NOMO-1 treated with dmso at 0.1 percent for 144 hours (cell line): ENCODE measurements around the gene HEBP2.
"Not testable (repeated sequence)": the region's sequence is repeated elsewhere in the genome, so short reads cannot be mapped to it uniquely, and the experiment has no call there.

ENCODE experiments used
- DNase-seq: peaks from one replicate; lab custom pipeline; 2025; ENCODE audit not compliant: unreplicated experiment; lab: John Stamatoyannopoulos, UW

HEBP2 gene

DNA sequence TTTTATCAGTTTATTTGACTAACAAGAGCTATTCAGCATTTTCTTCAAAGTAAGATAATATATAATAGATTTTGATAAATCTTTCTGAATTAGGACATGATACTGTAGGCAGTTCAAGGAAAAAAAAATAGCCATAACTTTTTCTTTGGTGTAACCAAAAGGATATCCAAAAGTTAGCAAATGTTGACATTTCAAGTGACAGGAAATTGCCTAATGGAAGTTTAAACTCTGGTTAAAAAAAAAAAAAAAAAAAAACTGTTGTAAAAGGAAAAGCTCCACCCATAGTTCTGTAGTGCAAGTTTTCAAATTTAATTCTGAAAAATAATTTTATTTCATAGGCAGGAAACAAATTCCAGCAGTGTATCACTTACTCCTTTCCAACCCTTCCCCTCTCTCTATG is 18.8 kb downstream of the HEBP2 start:
- no peak for DNase-seq

DNA sequence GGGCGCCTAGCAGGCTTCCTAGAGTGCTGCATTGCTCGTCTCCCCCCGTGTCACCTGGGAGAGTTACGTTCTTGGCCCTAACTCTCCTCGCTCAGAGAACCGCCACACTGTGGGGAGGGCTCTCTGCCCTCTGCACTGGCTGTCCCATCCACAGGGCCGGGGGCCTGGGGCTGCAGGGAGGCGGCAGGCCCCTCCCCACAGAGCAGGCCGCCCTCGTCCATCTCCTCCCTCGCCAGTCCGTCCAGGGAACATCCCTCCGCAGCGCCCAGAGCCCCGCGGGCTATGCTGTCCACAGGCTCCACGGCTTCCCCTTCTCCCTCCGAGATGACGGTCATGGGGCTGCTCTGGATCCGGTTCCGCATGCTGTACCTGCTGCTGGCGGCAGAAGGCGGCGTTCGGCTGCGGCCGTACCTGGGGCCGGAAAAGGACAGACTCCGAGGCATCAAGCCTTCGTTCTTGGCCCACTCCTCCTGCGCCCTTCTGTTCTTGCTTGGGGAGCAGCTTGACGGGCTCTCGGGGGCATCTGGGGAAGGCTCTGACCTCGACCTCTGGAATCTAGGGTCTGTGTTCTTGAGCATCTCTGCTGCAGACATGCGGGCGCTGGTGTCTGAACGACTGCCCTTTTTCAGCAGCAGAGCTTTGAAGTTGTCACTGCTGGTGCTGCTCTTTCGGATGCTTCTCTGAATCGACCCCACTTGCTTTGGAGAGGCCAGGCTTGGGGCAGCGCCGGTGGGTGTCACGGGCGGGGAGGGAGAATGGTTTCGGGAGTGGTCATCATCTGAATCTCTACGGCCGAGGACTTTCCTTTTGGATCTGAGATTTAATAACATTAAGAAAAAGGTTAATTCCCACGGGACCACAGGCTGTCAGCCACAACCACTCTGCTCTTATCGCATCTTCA is 20.2 kb downstream of the HEBP2 start:
- DNase-seq: no peak

DNA sequence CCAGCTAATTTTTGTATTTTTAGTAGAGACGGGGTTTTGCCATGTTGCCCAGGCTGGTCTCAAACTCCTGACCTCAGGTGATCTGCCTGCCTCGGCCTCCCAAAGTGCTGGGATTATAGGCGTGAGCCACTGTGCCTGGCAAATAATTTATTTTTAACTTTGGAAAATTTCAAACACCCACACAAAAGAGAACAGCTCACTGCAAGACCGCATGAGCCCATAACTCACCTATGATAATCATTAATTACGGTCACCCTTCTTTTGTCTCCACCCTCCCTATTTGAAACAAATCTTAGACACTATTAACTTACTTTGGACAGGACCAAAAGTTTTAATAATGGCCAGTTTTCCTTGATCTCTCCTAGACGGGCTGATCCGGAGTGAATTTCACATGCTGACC is 21.2 kb downstream of the HEBP2 start:
- not testable (repeated sequence) for DNase-seq

DNA sequence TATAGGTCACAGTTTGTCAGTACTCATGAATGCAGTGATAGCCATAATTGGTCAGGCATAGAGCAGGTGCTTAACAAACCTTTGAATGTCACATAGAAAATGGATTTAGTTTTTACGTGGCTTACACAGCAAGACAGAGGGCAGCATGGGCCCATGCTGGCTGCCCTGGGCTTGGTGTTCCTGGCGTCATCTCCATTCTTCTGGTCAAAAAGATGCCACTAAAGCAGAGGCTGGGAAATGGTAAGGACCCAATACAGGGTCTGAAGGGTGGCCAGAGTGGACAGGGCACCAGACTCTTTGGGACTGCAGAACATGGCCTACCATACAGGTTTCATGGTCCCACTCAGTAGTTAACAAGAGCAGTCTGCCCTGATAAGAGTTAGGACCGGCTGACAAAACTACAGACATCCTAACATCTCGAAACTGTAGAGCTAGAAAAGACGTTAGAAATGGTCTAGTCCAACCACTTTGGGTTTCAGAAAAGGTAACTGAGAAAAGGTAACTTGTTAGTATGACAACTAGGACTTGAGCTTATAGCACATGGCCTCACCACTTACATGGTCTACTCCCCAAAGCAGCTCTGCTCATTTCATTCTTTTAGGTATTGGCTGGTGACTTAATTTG is 22.6 kb downstream of the HEBP2 start:
- DNase-seq: no peak

DNA sequence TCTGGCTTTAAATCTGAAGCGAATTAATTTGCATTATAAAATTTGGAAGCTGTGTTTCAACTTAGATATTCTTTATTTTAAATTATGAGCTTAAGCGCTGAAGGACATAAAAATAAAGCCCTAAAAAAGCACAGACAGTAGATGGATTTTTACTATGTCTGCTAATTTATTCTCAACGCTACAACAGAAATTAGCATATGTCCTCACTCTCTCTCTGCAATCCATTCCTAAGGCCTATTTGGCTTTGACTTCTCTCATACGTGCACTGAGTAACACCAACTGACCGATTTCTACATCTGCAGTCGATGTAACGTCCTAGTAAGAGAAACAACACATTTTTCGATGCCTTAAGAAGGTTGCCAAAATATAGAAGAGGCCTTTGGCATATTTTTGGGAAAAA is 23.7 kb downstream of the HEBP2 start:
- no peak for DNase-seq

DNA sequence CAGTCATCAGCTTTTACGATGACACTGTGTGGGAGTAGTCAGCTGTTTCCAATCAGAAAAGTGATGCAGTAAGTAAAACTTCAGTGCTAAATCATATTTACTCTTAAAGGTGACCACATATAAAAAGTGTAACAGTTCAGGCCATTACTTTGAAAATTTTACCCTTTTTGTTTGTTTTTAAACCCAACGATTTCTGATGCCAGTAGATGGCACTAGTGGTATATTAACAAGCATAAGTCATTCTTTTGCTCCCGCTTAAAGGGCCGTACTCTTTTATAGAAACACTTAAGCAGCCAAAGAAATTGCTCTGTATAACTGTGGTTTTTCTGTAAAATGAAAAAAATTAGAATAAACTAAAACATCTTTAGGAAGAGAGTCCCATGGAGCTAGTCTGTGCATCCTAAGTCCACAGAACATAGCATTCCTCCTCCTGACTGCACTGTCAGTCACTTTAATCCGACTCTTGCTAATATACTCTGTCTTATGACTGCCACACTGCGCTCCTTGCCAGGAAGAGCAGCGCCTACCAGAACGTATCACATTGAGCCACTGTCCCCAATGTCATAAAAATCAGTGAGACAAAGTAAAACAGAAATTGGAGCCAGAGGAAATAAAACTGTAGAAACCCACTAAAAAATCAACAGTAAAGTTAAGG is 25.0 kb downstream of the HEBP2 start:
- DNase-seq: no peak

DNA sequence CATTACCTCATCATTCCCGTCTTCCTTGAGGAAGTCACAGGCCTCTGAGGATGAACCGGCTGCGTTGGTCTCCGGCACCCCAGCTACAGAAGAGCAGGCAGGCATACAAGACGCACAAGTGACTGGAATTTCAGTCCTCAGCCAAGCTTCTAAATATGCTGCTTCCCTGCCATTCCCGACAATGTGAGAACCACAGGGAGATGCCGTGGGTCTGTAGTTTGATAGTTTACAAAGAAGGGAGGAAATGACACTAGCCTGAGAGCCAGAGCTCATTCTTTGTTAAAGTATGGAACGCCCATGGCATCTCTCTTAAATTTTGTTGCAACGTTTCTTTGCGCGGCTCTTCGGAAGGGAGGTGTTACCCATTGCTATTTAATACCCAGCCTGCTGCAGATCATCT is 25.7 kb downstream of the HEBP2 start:
- DNase-seq: no peak

DNA sequence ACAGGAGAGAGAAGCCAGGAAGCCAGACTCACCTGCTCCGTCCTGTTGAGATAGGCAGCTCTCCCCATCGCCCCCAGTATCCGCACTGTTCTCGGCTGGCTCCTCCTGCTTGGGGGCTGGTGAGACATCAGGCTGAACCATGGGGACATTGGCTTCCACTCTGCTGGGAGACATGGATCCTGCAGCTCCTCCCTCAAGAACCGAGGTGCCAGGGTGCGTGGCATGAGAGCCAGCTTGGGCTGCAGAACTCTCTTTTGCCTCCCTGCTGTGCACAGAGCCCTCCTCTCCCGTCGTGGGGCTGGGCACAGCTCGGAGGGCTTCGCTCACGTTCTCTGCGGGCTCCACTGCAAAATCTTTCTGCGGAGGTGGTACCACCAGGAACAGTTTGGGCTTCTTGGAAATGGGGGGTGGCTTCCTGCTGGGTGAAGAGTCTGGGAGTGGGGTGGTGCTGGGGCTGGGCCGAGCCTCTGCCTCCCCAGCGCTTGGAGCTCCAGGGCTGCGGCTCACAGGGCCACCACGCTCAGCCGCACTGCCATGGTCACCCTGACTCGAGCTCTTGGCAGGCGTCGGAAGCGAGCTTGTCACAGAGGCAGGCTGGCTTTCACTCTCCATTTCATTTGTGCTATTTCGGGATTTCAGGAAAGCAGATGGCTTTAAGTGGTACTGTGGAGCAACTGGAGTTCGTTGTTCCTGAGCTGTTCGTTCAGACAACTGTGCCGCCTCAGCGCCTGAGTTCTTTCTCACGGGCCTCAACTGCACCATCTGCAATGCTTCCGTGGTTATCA is 26.5 kb downstream of the HEBP2 start:
- DNase-seq: no peak

DNA sequence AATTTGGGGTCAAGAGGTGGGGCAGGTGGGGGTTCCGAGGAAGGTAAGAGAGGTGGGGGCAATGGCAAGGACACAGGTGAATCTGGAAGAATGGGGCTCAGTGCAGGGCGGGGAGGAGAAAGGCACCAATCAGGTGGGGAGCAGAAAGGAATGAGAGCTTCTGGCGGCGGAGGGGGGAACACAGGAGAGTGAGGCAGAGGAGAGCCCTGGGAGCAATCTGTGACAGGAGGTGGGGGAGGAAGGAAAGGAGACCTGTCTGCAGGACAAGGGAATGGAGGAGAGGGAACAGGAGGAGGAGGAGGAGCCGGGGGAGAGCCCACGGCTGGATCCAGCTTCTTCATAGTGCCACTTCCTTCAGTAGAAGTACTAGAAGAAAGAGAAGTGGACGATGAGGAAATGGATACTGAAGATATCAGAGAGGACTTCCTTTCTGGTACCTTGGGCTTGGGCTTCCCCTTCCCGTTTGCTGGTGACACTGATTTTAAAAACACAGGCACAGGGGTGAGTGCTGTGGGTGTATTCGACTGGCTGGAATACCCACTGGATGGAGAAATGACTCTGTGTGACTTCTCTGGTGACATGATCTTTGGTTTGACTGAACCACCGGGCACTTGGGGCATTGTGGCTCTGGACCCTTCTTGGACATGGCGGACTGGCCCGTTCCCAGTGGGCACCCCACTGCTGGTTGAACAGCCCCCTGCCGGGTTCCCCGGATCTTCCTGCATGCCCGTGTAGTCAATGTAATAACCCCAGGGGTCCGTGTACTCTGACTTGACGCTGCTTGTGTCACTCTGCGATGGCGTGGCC is 27.4 kb downstream of the HEBP2 start:
- peak; percentile 32 for DNase-seq

DNA sequence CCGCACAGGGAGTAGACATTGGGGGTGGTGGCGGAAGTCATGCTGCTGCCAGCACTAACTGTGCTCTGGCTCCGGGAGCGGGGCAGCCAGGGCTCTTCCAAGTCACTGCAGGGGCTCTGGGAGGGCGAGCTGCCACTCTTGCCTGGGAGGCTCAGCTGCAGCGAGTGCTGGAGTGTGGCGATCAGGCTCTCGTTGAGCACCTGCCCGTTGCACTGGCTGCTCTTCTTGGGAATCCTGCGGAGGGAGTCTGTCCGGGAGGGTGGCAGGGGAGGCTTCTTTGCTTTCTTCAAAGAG is 28.0 kb downstream of the HEBP2 start:
- DNase-seq: no peak

DNA sequence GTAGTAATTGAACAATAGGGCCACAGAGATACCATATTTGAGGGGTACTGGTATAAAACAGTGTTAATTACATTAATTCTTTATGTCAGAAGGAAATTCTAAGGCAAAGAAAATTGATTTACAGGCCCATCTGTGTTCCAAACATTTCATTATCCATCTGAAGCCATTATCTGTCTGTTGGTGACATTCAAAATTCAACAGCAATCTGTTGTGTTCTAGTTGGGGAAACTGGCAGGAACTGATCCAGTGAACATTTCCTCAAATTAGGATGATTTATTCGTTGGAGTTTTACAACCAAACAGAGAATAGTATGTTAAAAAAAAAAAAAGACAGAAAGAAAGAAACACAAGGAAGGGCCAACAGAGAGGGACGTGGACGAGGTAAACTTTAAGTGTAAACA is 30.1 kb downstream of the HEBP2 start:
- DNase-seq: no peak

DNA sequence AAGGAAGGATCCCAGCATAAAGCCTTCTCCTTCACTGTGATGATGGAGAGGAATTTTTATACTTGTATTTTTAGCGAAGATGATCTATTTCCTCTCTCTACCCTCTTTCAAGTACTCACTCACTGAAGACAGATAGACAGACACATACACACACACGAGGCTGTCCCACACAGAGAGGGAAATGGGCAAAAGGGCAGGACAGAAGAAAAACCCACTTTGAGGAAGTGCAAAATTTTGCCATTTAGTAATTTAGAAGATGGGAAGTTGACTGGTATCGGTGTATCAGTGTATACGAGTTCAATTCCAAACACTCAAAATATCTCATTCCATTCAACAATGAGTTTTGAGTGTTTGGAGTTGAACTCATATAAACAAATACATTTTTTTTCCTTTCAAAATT is 30.9 kb downstream of the HEBP2 start:
- DNase-seq: peak; percentile 56

DNA sequence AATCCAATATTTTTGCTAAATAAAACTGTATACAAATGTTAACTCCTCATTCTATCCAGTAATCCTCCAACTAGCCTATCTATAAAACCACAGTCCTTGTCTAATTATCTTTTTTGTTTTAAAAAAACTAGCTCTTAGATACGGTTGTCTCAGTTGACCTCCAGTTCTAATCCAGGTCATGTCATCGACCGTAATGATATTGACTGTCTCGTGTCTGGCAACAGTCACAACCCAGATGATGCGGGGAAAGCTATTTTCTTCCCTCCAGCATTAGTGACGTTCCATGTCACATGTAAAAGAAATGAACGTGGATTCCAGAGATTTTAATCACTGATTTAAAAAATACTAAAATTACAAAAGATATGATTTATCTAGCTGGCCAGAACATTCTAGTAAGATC is 35.5 kb downstream of the HEBP2 start:
- DNase-seq: no peak

DNA sequence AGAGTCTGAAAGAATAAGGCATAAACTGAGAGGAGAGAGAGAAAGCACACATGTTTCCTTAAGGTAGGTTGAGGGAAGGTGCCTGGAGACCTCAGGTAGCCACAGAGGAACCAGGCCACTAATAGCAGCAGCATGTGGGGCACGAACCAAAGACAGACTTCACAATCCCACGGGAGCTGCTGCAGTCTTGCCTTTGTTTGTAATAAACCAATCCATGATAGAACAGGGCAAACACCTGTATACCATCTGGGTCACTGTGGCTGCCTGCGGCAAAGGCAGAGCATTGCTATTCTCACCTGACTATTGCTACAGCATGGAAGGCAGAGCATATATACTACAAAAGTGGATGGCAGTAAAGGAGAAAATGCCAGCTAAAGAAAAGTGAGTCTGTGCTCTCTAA is 36.3 kb downstream of the HEBP2 start:
- DNase-seq: no peak

DNA sequence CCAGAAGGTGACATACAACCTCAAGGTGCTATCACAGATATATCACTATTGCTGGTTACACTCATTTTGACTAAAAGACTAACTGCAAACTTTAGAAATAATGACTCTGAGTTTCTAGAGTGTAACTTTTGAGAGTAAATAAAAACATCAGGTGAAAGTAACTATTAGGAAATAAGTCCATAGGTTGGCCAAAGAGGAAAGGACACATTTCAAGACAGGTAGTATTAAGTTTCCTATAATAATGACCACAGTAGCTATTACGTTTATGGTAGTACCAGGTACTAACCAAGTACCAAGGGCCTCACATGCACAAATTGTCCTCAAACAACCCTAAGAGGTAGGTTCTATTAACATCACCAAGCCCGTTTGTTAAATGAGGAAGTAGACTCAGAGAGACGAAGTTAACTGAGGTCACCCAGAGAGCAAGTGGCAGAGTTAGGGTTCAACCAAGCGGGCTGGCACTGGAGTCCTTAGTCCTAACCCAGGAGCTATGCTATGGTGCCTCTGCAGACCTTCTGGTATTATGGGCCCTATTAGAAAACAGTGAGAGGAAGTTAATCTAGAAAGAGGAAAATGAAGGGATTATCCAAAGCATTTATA is 36.8 kb downstream of the HEBP2 start:
- peak; percentile 8 for DNase-seq

DNA sequence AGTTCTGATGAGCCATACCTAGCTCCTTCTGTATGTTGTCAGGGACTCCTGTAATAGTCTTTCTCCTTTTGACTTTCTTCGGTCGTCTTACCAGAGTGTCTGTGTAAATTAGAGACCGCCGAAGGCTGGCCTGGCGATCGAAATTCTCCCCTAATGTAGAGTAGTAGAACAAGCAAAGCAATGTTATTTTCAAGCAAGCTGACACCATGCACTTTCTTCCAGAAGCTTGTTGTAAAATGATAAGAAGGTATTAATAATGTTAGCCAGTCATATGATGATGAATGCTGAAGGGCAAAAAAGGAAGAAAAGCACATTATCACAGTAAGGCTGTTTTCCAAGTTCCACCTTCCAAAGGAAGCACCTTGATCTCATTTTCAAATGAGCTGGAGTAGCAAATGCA is 37.9 kb downstream of the HEBP2 start:
- no peak for DNase-seq

DNA sequence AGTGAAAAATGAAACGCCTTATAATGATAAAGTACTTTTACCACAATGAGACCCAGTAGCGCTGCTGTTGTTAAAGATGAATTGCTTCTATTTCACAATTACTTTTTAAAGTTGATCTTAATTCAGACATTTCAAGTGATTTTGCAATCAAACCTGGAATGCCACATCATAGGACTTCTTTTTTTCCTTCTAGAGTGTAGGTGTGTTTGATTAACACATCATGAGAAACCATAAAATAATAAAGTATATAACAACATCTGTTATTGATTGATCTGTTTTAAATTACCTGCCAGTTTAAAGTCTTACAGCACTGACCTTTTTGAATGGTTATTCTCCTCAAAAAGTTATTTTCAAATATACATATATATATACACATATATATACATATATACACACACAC is 38.6 kb downstream of the HEBP2 start:
- no peak for DNase-seq

DNA sequence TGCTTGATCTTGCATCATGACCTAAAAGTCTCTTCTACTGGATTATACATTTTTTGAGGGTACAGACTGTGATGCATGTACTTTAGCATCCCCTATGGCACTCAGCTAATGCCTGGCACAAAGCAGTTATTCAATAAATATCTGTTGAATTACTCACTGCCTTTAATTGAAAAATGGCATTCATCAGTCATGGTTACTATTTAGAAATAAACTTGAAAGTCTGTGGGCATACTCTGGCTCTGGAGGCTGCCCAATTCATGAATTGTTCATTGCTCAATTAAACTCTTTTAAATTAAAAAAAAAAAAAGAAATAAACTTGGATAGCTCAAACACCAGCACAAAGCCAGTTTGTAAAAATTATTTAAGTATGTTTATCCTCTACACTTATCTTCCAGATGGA is 40.0 kb downstream of the HEBP2 start:
- no peak for DNase-seq

DNA sequence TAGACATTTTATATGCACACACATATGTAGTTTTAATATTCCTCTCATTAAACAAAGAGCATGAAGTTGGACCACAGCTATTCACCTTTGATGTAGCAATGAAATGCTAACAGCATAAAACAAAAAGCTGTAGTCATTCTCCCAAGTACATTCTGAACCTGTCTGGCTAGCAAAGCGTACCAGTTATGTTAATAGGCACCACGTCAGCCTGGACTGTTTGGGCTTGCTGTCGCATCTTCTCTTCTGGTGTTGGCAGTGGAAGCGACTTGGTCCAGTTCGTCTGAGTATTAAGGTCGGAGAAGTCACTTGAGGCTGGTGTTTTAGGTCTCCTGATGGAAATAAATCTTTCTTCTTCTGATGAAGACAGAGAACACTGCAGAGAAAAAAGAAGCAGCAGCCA is 42.8 kb downstream of the HEBP2 start:
- DNase-seq: no peak

DNA sequence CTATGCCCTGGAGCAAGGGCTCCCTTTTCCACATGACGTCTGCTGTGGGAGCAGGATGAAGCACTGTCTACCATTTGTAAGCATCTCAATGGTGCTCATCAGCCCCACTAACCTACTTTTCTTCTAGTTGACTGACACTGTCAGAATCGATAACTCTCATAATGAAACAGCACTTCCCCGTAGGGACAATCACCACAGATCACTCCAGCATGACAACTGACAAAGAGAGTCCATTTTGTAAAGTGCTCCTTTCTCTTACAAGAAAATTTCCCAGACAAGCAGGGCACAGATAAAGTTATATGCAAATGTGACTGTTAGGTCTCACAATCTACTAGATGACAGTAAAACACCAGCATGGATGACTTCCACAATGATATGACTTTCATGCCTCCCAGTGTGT is 46.4 kb downstream of the HEBP2 start:
- DNase-seq: no peak
